ENCODE measurements around the gene EPHB3.

DNA sequence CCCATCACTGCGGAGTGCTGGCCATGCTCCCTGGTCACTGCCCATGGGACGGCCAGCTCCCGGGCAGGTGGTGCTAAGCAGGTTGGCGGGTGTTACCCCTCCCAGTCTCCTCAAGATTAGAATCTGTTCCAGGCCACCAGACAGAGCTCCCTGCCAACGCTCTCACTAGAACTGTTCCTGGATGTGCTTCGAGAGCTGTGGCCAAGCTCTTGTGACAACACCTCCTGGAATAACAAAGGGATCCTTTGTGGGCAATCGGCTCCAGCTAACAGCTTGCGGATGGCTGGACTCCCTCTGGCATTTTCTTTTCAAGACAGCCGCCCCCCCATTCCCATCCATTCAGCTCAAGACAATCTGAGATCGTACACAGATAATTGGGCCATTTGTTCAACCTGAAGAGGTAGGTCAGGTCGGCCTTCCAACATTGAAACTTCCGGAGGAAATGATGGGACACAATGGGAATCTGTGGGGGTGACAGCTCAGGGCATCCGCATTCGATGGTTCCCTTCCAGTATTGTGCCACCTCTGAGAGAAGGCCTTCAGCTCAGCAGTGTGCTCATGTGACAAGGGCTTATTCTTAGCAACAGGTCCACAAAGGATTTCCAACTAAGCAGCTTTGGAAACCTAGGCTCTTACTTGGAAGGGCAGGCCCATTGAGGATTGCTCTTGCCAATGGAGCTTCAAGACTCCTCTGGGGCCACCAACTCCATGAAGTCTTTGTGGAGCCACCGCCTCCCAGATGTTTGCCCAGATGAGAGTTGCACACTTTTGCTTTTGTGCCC, 11.6 kb upstream of the EPHB3 start:
- TF ChIP-seq POLR2A (IDR thresholded peaks at IDR 0.05; ENCODE audit: extremely low read depth, insufficient read length) (no peak), CTCF (IDR thresholded peaks at IDR 0.05; ENCODE audit: low read depth, low read length) (no peak)

Data from NB4 (cell line).